ENCODE data around the gene MAN2A2.
A peak's percentile ranks its signal among the peaks of the same experiment; 100 is the strongest.

MAN2A2 gene

DNA sequence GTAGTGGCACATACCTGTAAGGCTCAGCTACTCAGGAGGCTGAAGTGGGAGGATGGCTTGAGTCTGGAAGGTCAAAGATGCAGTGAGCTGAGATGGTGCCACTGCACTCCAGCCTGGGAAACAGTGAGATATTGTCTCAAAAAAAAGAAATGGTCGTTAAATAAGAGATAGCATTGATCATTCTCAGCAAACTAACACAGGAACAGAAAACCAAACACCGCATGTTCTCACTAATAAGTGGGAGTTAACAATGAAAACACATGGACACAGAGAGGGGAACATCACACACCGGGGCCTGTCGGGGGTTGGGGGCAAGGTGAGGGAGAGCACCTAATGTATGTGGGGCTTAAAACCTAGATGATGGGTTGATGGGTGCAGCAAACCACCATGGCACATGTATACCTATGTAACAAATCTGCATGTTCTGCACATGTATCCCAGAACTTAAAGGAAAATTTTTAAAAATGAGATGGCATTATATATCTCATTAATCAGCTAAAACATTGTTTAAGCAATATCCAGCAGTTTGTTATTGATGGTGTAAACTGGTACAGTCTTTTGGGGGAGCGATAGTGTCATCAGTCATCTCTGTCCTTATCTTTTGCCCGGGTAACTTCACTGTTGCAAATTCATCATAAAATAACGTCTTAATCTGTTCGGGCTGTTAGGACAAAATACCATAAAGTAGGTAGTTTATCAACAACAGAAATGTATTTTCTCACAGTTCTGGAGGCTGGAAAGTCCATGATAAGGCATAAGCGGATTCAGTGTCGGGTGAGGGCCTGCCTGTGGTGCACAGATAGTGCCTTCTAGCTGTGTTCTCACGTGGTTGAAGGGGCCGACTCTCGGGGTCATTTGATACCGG lies 1.7 kb upstream of the MAN2A2 start:
- Histone ChIP-seq H3K27ac (ENCODE audit: low read depth, low read length) (peak overlapping the region; percentile 64), H3K4me2 (ENCODE audit: low read length) (peak overlapping the region; percentile 76), H3K4me3 (ENCODE audit: low read length) (peak overlapping the region; percentile 73)

DNA sequence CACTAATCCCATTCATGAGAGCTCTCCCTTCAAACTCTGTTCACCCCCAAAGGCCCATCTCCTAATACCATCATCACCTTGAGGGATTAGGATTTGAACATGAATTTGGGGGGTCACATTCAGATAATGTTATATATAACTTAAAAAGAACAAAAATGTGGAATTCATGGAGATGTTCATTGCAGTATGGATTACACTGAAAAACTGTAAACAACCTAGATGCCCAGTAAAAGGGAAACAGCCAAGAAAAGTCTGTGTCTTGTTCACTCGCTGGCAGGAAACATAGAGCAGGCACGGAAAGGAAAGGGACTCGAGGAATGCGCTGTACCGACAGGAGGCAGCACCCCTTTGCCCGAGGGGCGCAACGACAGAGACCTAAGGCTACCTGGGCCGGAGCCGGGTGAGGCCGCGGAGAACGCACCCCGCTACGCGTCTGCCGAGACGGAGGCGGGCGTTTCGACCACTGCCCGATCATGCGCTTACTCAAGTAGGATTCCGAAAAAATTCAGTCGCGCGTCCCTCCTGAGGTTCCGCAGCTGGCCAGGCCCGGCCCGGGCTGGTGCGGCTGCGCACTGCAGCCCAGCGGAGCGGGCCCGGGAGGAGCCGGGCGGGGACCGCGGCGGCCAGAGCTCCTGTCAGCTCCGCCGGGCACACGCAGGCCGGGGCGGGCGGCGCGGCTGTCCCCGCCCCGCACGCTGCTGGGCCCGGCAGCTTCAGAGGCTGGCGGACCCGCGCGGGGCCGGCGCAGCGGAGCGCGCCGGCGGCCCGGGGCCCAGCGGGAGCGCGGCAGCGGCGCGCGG lies 862 bp upstream of the MAN2A2 start:
- Histone ChIP-seq H3K4me2 (ENCODE audit: low read length) (peak overlapping the region; percentile 76), H4K20me1 (ENCODE audit: control insufficient read depth, insufficient read depth, low read depth, low read length) (no peaks in the 10 kb centered on the region), H3K27me3 (ENCODE audit: control insufficient read depth, low read length) (no peaks in the 10 kb centered on the region), H3K36me3 (ENCODE audit: control insufficient read depth, low read length) (peaks cover 33% of the 10 kb centered on the region), H3F3A (ENCODE audit: control insufficient read depth, insufficient read depth) (peaks cover 5% of the 10 kb centered on the region; the same call in 1 of the 2 replicates), H3K4me3 (ENCODE audit: low read length) (peak overlapping the region; percentile 73), H3K4me1 (ENCODE audit: control insufficient read depth, low read length) (peaks cover 44% of the 10 kb centered on the region), H3K9me3 (ENCODE audit: control insufficient read depth, insufficient read depth, low read length) (no peaks in the 10 kb centered on the region), H3K79me2 (ENCODE audit: control insufficient read depth, low read length) (peaks cover 28% of the 10 kb centered on the region), H3K9me2 (replicated peaks; ENCODE audit: control insufficient read depth, low read length) (no peaks in the 10 kb centered on the region), H3K27ac (ENCODE audit: low read depth, low read length) (peak overlapping the region; percentile 64)
- TF ChIP-seq, protein P1, sequence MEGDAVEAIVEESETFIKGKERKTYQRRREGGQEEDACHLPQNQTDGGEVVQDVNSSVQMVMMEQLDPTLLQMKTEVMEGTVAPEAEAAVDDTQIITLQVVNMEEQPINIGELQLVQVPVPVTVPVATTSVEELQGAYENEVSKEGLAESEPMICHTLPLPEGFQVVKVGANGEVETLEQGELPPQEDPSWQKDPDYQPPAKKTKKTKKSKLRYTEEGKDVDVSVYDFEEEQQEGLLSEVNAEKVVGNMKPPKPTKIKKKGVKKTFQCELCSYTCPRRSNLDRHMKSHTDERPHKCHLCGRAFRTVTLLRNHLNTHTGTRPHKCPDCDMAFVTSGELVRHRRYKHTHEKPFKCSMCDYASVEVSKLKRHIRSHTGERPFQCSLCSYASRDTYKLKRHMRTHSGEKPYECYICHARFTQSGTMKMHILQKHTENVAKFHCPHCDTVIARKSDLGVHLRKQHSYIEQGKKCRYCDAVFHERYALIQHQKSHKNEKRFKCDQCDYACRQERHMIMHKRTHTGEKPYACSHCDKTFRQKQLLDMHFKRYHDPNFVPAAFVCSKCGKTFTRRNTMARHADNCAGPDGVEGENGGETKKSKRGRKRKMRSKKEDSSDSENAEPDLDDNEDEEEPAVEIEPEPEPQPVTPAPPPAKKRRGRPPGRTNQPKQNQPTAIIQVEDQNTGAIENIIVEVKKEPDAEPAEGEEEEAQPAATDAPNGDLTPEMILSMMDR (IDR thresholded peaks at IDR 0.05; ENCODE audit: low read depth, low read length, poor library complexity, severe bottlenecking): peak; percentile 73
- TF ChIP-seq EZH2phosphoT487 (IDR thresholded peaks at IDR 0.05; ENCODE audit: borderline replicate concordance, low read length): no peak

More for the DNA sequence above, 1.7 kb upstream of the MAN2A2 start:
- peaks cover 52% of the 10 kb centered on the region for H3K4me1 ChIP-seq (ENCODE audit: control insufficient read depth, low read length)
- peaks cover 12% of the 10 kb centered on the region for H3F3A ChIP-seq (ENCODE audit: control insufficient read depth, insufficient read depth)
- TF ChIP-seq, protein P1 (IDR thresholded peaks at IDR 0.05; ENCODE audit: low read depth, low read length, poor library complexity, severe bottlenecking): no peak
- TF ChIP-seq EZH2phosphoT487 (IDR thresholded peaks at IDR 0.05; ENCODE audit: borderline replicate concordance, low read length): no peak
- no peaks in the 10 kb centered on the region for H3K27me3 ChIP-seq (ENCODE audit: control insufficient read depth, low read length)
- H3K36me3 ChIP-seq (ENCODE audit: control insufficient read depth, low read length): peaks cover 25% of the 10 kb centered on the region
- H3K79me2 ChIP-seq (ENCODE audit: control insufficient read depth, low read length): peaks cover 28% of the 10 kb centered on the region
- no peaks in the 10 kb centered on the region for H3K9me2 ChIP-seq (replicated peaks; ENCODE audit: control insufficient read depth, low read length)
- no peaks in the 10 kb centered on the region for H3K9me3 ChIP-seq (ENCODE audit: control insufficient read depth, insufficient read depth, low read length)
- no peaks in the 10 kb centered on the region for H4K20me1 ChIP-seq (ENCODE audit: control insufficient read depth, insufficient read depth, low read depth, low read length)

DNA sequence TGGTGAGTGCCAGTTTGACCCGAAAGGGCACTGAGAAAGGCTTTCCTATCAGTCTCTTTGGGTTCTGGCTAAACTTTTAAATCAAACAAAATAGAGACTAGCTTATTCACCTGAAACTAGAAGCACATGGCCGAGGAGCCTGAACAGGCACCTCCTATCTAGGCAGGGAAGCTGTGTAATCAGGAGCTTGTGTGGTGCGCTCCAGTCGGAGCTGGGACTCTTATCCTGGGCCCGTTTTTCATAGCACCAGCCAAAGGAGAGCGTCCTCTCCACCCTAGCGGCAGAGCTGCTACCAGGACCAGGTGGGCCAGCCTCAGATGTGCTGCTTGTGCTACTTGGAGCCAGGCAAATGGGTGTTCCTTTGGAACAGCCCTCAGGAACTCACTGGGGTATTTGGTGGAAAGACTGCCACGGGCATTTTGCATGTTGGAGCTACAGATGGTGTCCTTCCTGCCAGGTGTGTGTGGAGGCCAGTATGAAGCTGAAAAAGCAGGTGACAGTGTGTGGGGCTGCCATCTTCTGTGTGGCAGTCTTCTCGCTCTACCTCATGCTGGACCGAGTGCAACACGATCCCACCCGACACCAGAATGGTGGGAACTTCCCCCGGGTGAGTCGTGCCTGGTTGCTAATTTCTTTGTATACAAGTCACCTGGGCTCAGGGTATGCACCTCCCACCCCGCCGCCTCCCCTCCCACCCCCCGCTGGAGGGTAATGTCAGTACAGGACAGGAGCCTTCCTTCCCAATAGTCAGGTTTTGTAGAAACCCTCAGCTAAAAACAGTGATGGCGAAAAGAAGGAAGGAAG lies 833 bp downstream of the MAN2A2 start:
- TF ChIP-seq EZH2phosphoT487 (IDR thresholded peaks at IDR 0.05; ENCODE audit: borderline replicate concordance, low read length): no peak
- TF ChIP-seq, protein P1 (IDR thresholded peaks at IDR 0.05; ENCODE audit: low read depth, low read length, poor library complexity, severe bottlenecking): peak; percentile 22
- Histone ChIP-seq H3K79me2 (ENCODE audit: control insufficient read depth, low read length) (peaks cover 28% of the 10 kb centered on the region), H3K4me1 (ENCODE audit: control insufficient read depth, low read length) (peaks cover 28% of the 10 kb centered on the region), H3K27me3 (ENCODE audit: control insufficient read depth, low read length) (no peaks in the 10 kb centered on the region), H3K27ac (ENCODE audit: low read depth, low read length) (peak overlapping the region; percentile 89), H3K4me3 (ENCODE audit: low read length) (peak overlapping the region; percentile 78), H3F3A (ENCODE audit: control insufficient read depth, insufficient read depth) (no peaks in the 10 kb centered on the region), H3K4me2 (ENCODE audit: low read length) (peak overlapping the region; percentile 77), H3K36me3 (ENCODE audit: control insufficient read depth, low read length) (peaks cover 47% of the 10 kb centered on the region), H3K9me2 (replicated peaks; ENCODE audit: control insufficient read depth, low read length) (no peaks in the 10 kb centered on the region), H3K9me3 (ENCODE audit: control insufficient read depth, insufficient read depth, low read length) (no peaks in the 10 kb centered on the region), H4K20me1 (ENCODE audit: control insufficient read depth, insufficient read depth, low read depth, low read length) (no peaks in the 10 kb centered on the region)

Measured in DOHH2 (cell line).